Body of pancreas (tissue), 4 donors: Measurements from ENCODE around the gene PCSK6.

ENCODE experiments used
- POLR2A ChIP-seq, 3 donors: fragments of 450-650 bp; IDR thresholded peaks; one replicate each; pipeline ENCODE4 v1.6.1; 2016; ENCODE audit warnings: antibody characterized with exemption in 3 of 3, mild to moderate bottlenecking in 2 of 3
- TF ChIP-seq, protein P1 (sequence below), 7 experiments: fragments of 450-650 bp in 4 of 7; fragments of 200-600 bp in 3 of 7; sonication (generic) in 3 of 7; IDR thresholded peaks; one replicate each; pipeline ENCODE4 v1.5.1; 2016 to 2019; ENCODE audit warnings: antibody characterized with exemption in 7 of 7

GRCh38 chr15:101326026-101326315 is 163.5 kb downstream of the PCSK6 start:
- TF ChIP-seq, protein P1, sequence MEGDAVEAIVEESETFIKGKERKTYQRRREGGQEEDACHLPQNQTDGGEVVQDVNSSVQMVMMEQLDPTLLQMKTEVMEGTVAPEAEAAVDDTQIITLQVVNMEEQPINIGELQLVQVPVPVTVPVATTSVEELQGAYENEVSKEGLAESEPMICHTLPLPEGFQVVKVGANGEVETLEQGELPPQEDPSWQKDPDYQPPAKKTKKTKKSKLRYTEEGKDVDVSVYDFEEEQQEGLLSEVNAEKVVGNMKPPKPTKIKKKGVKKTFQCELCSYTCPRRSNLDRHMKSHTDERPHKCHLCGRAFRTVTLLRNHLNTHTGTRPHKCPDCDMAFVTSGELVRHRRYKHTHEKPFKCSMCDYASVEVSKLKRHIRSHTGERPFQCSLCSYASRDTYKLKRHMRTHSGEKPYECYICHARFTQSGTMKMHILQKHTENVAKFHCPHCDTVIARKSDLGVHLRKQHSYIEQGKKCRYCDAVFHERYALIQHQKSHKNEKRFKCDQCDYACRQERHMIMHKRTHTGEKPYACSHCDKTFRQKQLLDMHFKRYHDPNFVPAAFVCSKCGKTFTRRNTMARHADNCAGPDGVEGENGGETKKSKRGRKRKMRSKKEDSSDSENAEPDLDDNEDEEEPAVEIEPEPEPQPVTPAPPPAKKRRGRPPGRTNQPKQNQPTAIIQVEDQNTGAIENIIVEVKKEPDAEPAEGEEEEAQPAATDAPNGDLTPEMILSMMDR (IDR thresholded peaks at IDR 0.05) = no peak
- TF ChIP-seq POLR2A (IDR thresholded peaks at IDR 0.05) = no peak
